Neutrophil (primary cell): Measurements from ENCODE around the gene SLC9A9.

ENCODE experiments used
- H3K27ac ChIP-seq: fragments of 200-600 bp; sonication (generic); 2 replicates; pipeline ENCODE4 v1.5.1; 2016; ENCODE audit warnings: mild to moderate bottlenecking, moderate library complexity
- H3K27me3 ChIP-seq: fragments of 200-600 bp; sonication (generic); 2 replicates; pipeline ENCODE4 v1.6.0; 2016; ENCODE audit warnings: mild to moderate bottlenecking
- H3K36me3 ChIP-seq: fragments of 200-600 bp; sonication (generic); 2 replicates; pipeline ENCODE4 v1.5.1; 2017
- H3K4me1 ChIP-seq, 2 experiments: fragments of 200-600 bp in 1 of 2; sonication (generic) in 1 of 2; 1 replicate in 1 of 2; 2 replicates in 1 of 2; pipeline versions ENCODE4 v1.5.1 to v1.6.1; 2013 to 2016; ENCODE audit warnings: low read depth in 1 of 2, low read length in 1 of 2, mild to moderate bottlenecking in 1 of 2, moderate library complexity in 1 of 2; ENCODE audit not compliant: control insufficient read depth in 1 of 2, insufficient read depth in 1 of 2
- H3K4me3 ChIP-seq, 2 experiments: fragments of 200-600 bp in 1 of 2; sonication (generic) in 1 of 2; 1 replicate in 1 of 2; 2 replicates in 1 of 2; pipeline ENCODE4 v1.5.1; 2013 to 2016; ENCODE audit warnings: low read depth in 1 of 2, low read length in 1 of 2, mild to moderate bottlenecking in 1 of 2, moderate library complexity in 1 of 2
- H3K9me3 ChIP-seq: fragments of 200-600 bp; sonication (generic); 2 replicates; pipeline ENCODE4 v1.5.1; 2016
- CTCF ChIP-seq: fragments of 200-600 bp; sonication (generic); IDR thresholded peaks from 2 replicates; pipeline ENCODE4 v1.5.1; 2016; ENCODE audit warnings: antibody characterized with exemption

Gene SLC9A9

GRCh38 chr3:143442814-143443447 lies 405.3 kb downstream of the SLC9A9 start:
- no peak for TF ChIP-seq CTCF
- Histone ChIP-seq H3K27ac (peak overlapping the region; percentile 71), H3K9me3 (no peaks in the 10 kb centered on the region), H3K4me1 (peaks cover 21 to 30% of the 10 kb centered on the region in 2 experiments), H3K36me3 (no peaks in the 10 kb centered on the region), H3K4me3 (no peak overlapping the region), H3K27me3 (no peaks in the 10 kb centered on the region)

- H3K9me3 ChIP-seq: no peaks in the 10 kb centered on the region
- TF ChIP-seq CTCF: no peak
- no peaks in the 10 kb centered on the region for H3K27me3 ChIP-seq
- H3K27ac ChIP-seq: no peak overlapping the region
- H3K36me3 ChIP-seq: no peaks in the 10 kb centered on the region
- H3K4me1 ChIP-seq: peaks cover 21 to 30% of the 10 kb centered on the region in 2 experiments
- H3K4me3 ChIP-seq: no peak overlapping the region
These were observed 406.6 kb downstream of the SLC9A9 start for GRCh38 chr3:143441516-143442171.

- Histone ChIP-seq H3K27me3 (no peaks in the 10 kb centered on the region), H3K4me3 (no peak overlapping the region), H3K9me3 (no peaks in the 10 kb centered on the region), H3K27ac (peak overlapping the region; percentile 29), H3K36me3 (no peaks in the 10 kb centered on the region), H3K4me1 (peaks cover 21 to 29% of the 10 kb centered on the region in 2 experiments)
- TF ChIP-seq CTCF: no peak
These were observed 408.5 kb downstream of the SLC9A9 start for GRCh38 chr3:143439817-143440216.

GRCh38 chr3:143437405-143437804 lies 410.9 kb downstream of the SLC9A9 start:
- H3K4me3 ChIP-seq: no peak overlapping the region
- H3K27me3 ChIP-seq: no peaks in the 10 kb centered on the region
- no peak for TF ChIP-seq CTCF
- no peaks in the 10 kb centered on the region for H3K9me3 ChIP-seq
- no peak overlapping the region for H3K27ac ChIP-seq
- peaks cover 0 to 8% of the 10 kb centered on the region in 2 experiments for H3K4me1 ChIP-seq
- H3K36me3 ChIP-seq: no peaks in the 10 kb centered on the region

GRCh38 chr3:143436231-143436930 lies 411.9 kb downstream of the SLC9A9 start:
- TF ChIP-seq CTCF: no peak
- H3K36me3 ChIP-seq: no peaks in the 10 kb centered on the region
- H3K27ac ChIP-seq: no peak overlapping the region

More at GRCh38 chr3:143436231-143436930, 411.9 kb downstream of the SLC9A9 start:
- no peaks in the 10 kb centered on the region for H3K27me3 ChIP-seq
- no peak overlapping the region for H3K4me3 ChIP-seq
- H3K4me1 ChIP-seq: peaks cover 0 to 8% of the 10 kb centered on the region in 2 experiments
- no peaks in the 10 kb centered on the region for H3K9me3 ChIP-seq
